HEK293 (cell line): ENCODE data around the gene LRBA.

Experiments used
- TCF7L2 ChIP-seq: IDR thresholded peaks from 2 replicates; pipeline ENCODE4 v1.6.1; 2011; ENCODE audit warnings: low read depth, mild to moderate bottlenecking, inconsistent platforms, low read length, moderate library complexity, borderline replicate concordance
- ZNF169 ChIP-seq: fragments of 450-650 bp; formaldehyde crosslinking; IDR thresholded peaks from 2 replicates; pipeline ENCODE4 v1.5.1; 2016; ENCODE audit warnings: missing biosample characterization, missing genetic modification characterization
- ZNF426 ChIP-seq: fragments of 450-650 bp; formaldehyde crosslinking; IDR thresholded peaks from 2 replicates; pipeline ENCODE4 v1.5.1; 2017; ENCODE audit warnings: missing biosample characterization, missing genetic modification characterization, mild to moderate bottlenecking, inconsistent platforms, moderate library complexity
- TF ChIP-seq, protein P1 (sequence below): IDR thresholded peaks from 2 replicates; pipeline ENCODE4 v1.6.1; 2011; ENCODE audit warnings: mild to moderate bottlenecking, low read depth, low read length, borderline replicate concordance
- TF ChIP-seq, protein P2 (sequence below): fragments of 450-650 bp; formaldehyde crosslinking; IDR thresholded peaks from 2 replicates; pipeline ENCODE4 v1.5.1; 2016; ENCODE audit warnings: missing biosample characterization, missing genetic modification characterization, borderline replicate concordance

- TF ChIP-seq, protein P1, sequence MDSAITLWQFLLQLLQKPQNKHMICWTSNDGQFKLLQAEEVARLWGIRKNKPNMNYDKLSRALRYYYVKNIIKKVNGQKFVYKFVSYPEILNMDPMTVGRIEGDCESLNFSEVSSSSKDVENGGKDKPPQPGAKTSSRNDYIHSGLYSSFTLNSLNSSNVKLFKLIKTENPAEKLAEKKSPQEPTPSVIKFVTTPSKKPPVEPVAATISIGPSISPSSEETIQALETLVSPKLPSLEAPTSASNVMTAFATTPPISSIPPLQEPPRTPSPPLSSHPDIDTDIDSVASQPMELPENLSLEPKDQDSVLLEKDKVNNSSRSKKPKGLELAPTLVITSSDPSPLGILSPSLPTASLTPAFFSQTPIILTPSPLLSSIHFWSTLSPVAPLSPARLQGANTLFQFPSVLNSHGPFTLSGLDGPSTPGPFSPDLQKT = no peak
- no peak for TF ChIP-seq TCF7L2
- TF ChIP-seq, protein P2, sequence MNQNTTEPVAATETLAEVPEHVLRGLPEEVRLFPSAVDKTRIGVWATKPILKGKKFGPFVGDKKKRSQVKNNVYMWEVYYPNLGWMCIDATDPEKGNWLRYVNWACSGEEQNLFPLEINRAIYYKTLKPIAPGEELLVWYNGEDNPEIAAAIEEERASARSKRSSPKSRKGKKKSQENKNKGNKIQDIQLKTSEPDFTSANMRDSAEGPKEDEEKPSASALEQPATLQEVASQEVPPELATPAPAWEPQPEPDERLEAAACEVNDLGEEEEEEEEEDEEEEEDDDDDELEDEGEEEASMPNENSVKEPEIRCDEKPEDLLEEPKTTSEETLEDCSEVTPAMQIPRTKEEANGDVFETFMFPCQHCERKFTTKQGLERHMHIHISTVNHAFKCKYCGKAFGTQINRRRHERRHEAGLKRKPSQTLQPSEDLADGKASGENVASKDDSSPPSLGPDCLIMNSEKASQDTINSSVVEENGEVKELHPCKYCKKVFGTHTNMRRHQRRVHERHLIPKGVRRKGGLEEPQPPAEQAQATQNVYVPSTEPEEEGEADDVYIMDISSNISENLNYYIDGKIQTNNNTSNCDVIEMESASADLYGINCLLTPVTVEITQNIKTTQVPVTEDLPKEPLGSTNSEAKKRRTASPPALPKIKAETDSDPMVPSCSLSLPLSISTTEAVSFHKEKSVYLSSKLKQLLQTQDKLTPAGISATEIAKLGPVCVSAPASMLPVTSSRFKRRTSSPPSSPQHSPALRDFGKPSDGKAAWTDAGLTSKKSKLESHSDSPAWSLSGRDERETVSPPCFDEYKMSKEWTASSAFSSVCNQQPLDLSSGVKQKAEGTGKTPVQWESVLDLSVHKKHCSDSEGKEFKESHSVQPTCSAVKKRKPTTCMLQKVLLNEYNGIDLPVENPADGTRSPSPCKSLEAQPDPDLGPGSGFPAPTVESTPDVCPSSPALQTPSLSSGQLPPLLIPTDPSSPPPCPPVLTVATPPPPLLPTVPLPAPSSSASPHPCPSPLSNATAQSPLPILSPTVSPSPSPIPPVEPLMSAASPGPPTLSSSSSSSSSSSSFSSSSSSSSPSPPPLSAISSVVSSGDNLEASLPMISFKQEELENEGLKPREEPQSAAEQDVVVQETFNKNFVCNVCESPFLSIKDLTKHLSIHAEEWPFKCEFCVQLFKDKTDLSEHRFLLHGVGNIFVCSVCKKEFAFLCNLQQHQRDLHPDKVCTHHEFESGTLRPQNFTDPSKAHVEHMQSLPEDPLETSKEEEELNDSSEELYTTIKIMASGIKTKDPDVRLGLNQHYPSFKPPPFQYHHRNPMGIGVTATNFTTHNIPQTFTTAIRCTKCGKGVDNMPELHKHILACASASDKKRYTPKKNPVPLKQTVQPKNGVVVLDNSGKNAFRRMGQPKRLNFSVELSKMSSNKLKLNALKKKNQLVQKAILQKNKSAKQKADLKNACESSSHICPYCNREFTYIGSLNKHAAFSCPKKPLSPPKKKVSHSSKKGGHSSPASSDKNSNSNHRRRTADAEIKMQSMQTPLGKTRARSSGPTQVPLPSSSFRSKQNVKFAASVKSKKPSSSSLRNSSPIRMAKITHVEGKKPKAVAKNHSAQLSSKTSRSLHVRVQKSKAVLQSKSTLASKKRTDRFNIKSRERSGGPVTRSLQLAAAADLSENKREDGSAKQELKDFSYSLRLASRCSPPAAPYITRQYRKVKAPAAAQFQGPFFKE (tag by site-specific recombination) = no peak
- TF ChIP-seq ZNF426 = no peak
- no peak for TF ChIP-seq ZNF169 (tag by site-specific recombination)
Measured at GRCh38 chr4:150216726-150217125, 798.4 kb downstream of the LRBA start.
